Endothelial cell of umbilical vein (primary cell): ENCODE results near the gene XPOT. TPM values are rescaled to one million over a fixed set of nuclear protein-coding genes. Genes with fewer than 3 reads are reported as not detected.

Source experiments
- BruUV-seq: library from RNA; stranded (reverse); fragments of 400-500 nt; replicated peaks from 2 replicates; lab custom pipeline; 2021; lab: Mats Ljungman, UMichigan
- CTCF ChIA-PET: fragments of 300-600, 350-600 bp; sonication (Branson Sonifier 250); formaldehyde crosslinking; loops from one replicate; lab custom pipeline; 2021; ENCODE audit warnings: antibody characterized with exemption, inconsistent platforms; lab: Charles Lee
- POLR2A ChIA-PET: fragments of 300-600, 350-600 bp; sonication (Branson Sonifier 250); formaldehyde crosslinking; loops from one replicate; lab custom pipeline; 2021; ENCODE audit warnings: antibody characterized with exemption, inconsistent platforms; lab: Charles Lee
- DNase-seq: peaks from one replicate; pipeline ENCODE4 v3.0.0-alpha.2; 2011; ENCODE audit warnings: low read depth, low spot score
- FAIRE-seq: peaks from 2 replicates; lab custom pipeline; 2011; peaks lifted over from hg19 to GRCh38; lab: Jason Lieb, UNC
- H2AFZ ChIP-seq: 2 replicates; pipeline ENCODE4 v1.6.0; 2012; ENCODE audit warnings: low read depth, low read length, control low read depth, inconsistent platforms
- H3K27ac ChIP-seq: 2 replicates; pipeline ENCODE4 v1.5.1; 2011; ENCODE audit warnings: low read depth, mild to moderate bottlenecking, control low read depth, low read length, moderate library complexity; ENCODE audit not compliant: insufficient read depth
- H3K27me3 ChIP-seq, 2 experiments: 2 replicates each; pipeline versions ENCODE4 v1.6.0 to v1.6.1; 2011; ENCODE audit warnings: low read length in 2 of 2, mixed read lengths in 1 of 2; ENCODE audit not compliant: control insufficient read depth in 2 of 2, insufficient read depth in 2 of 2
- H3K36me3 ChIP-seq, 2 experiments: 2 replicates in 1 of 2; 3 replicates in 1 of 2; pipeline ENCODE4 v1.5.1; 2011; ENCODE audit warnings: low read length in 2 of 2, mild to moderate bottlenecking in 1 of 2, moderate library complexity in 1 of 2; ENCODE audit not compliant: control insufficient read depth in 2 of 2, insufficient read depth in 2 of 2; ENCODE audit errors: extremely low read depth in 1 of 2
- H3K4me1 ChIP-seq: 3 replicates; pipeline ENCODE4 v1.5.1; 2011; ENCODE audit warnings: mild to moderate bottlenecking, low read length; ENCODE audit not compliant: control insufficient read depth, insufficient read depth; ENCODE audit errors: extremely low read depth
- H3K4me2 ChIP-seq: 2 replicates; pipeline ENCODE4 v1.6.1; 2011; ENCODE audit warnings: low read length, control low read depth, mixed read lengths; ENCODE audit not compliant: insufficient read depth
- H3K4me3 ChIP-seq, 3 experiments: fragments of 200-600 bp in 1 of 3; sonication (generic), shearing (Covaris generic) in 1 of 3; replicated peaks in 1 of 3; 2 replicates each; pipeline ENCODE4 v1.5.1; 2011 to 2016; ENCODE audit warnings: control low read depth in 3 of 3, low read length in 3 of 3, mild to moderate bottlenecking in 2 of 3, inconsistent platforms in 1 of 3, low read depth in 1 of 3, moderate library complexity in 1 of 3; ENCODE audit not compliant: insufficient read depth in 1 of 3
- H3K79me2 ChIP-seq: 2 replicates; pipeline ENCODE4 v1.6.0; 2012; ENCODE audit warnings: low read length, inconsistent platforms; ENCODE audit not compliant: control insufficient read depth, insufficient read depth
- H3K9ac ChIP-seq: replicated peaks from 2 replicates; pipeline ENCODE3; 2011; ENCODE audit warnings: low read length, control low read depth; ENCODE audit not compliant: insufficient read depth; ENCODE audit errors: extremely low read depth
- H3K9me1 ChIP-seq: replicated peaks from 3 replicates; pipeline ENCODE4 v1.6.0; 2011; ENCODE audit warnings: mild to moderate bottlenecking, low read length; ENCODE audit not compliant: control insufficient read depth, insufficient read depth; ENCODE audit errors: extremely low read depth
- H3K9me3 ChIP-seq: replicated peaks from 2 replicates; pipeline ENCODE4 v1.5.1; 2012; ENCODE audit warnings: low read length, inconsistent platforms; ENCODE audit not compliant: control insufficient read depth, insufficient read depth
- H4K20me1 ChIP-seq: replicated peaks from 2 replicates; pipeline ENCODE3; 2011; ENCODE audit warnings: mild to moderate bottlenecking, low read length; ENCODE audit not compliant: control insufficient read depth, insufficient read depth; ENCODE audit errors: extremely low read depth
- CTCF ChIP-seq, 2 donors: IDR thresholded peaks; 1 replicate in 1 of 2; 2 replicates in 1 of 2; pipeline ENCODE4 v1.5.1; 2011; ENCODE audit warnings: low read length in 2 of 2, mild to moderate bottlenecking in 2 of 2, moderate library complexity in 2 of 2, control low read depth in 1 of 2, inconsistent platforms in 1 of 2, low read depth in 1 of 2; ENCODE audit not compliant: insufficient read depth in 1 of 2; ENCODE audit errors: extremely low read depth in 1 of 2
- EZH2 ChIP-seq: IDR thresholded peaks from 2 replicates; pipeline ENCODE4 v1.6.1; 2012; ENCODE audit warnings: borderline replicate concordance, low read depth, mild to moderate bottlenecking, moderate library complexity, low read length, inconsistent platforms; ENCODE audit not compliant: severe bottlenecking
- FOS ChIP-seq: IDR thresholded peaks from 2 replicates; pipeline ENCODE4 v1.6.1; 2011; ENCODE audit warnings: mild to moderate bottlenecking, low read length, moderate library complexity, borderline replicate concordance; ENCODE audit not compliant: insufficient read depth
- GATA2 ChIP-seq: IDR thresholded peaks from 2 replicates; pipeline ENCODE4 v1.7.0; 2011; ENCODE audit warnings: low read depth, mild to moderate bottlenecking, moderate library complexity, mixed read lengths, low read length; ENCODE audit not compliant: insufficient read length, insufficient read depth
- JUN ChIP-seq: IDR thresholded peaks from 2 replicates; pipeline ENCODE4 v1.6.1; 2011; ENCODE audit warnings: borderline replicate concordance, low read depth; ENCODE audit not compliant: insufficient read length, insufficient read depth
- MYC ChIP-seq: IDR thresholded peaks from one replicate; pipeline ENCODE4 v1.6.1; 2011; ENCODE audit warnings: mild to moderate bottlenecking, low read depth, low read length
- POLR2A ChIP-seq: IDR thresholded peaks from 2 replicates; pipeline ENCODE4 v1.6.1; 2012; ENCODE audit warnings: low read depth, mild to moderate bottlenecking, control low read depth, low read length
- POLR2AphosphoS5 ChIP-seq: IDR thresholded peaks from 2 replicates; pipeline ENCODE4 v1.6.1; 2012; ENCODE audit warnings: low read depth, mild to moderate bottlenecking, control low read depth, low read length, moderate library complexity; ENCODE audit not compliant: insufficient read depth
- dilution Hi-C: fragments of 300-500 bp; cut with MboI; formaldehyde crosslinking; loops from one replicate; pipeline ENCODE4 v1.15.0; 2019; ENCODE audit warnings: low sequenced_read_pairs; ENCODE audit not compliant: extremely low pct_ligation_motif_present
- intact Hi-C: fragments of 100-400 bp; cut with micrococcal nuclease; formaldehyde crosslinking; loops from one replicate; pipeline ENCODE4 v1.10.0; 2022
- polyA plus RNA-seq, 4 experiments: library from polyadenylated mRNA; depleted of rRNA in 3 of 4; stranded (reverse) in 3 of 4; unstranded in 1 of 4; fragments of >200 nt; gene quantifications; 2 replicates each; pipeline versions ENCODE4 v1.2.1 to v1.2.3, GENCODE V29; 2011 to 2012; ENCODE audit warnings: missing spikeins in 1 of 4
- total RNA-seq: library from RNA; stranded (reverse); gene quantifications from 2 replicates; pipeline ENCODE4 v1.2.3, GENCODE V29; 2021
- TF ChIP-seq, protein P1 (sequence below): IDR thresholded peaks from 2 replicates; pipeline ENCODE4 v1.6.1; 2011; ENCODE audit not compliant: insufficient read depth, insufficient read length

XPOT gene
- total and polyA plus RNA-seq, 2 donors (not counting 3 experiments of a cell fraction or from before 2014, with no cell fraction given): 21.9 to 88.9 TPM

- Histone ChIP-seq H3K36me3 (peaks cover 7 to 25% of the 10 kb centered on the region in 2 experiments), H2AFZ (no peak overlapping the region), H3K9ac (no peak overlapping the region), H3K27me3 (no peaks in the 10 kb centered on the region), H3K9me3 (no peaks in the 10 kb centered on the region), H3K9me1 (no peaks in the 10 kb centered on the region), H3K79me2 (no peaks in the 10 kb centered on the region), H3K4me2 (no peak overlapping the region), H4K20me1 (no peaks in the 10 kb centered on the region), H3K27ac (no peak overlapping the region), H3K4me1 (no peaks in the 10 kb centered on the region), H3K4me3 (no peak overlapping the region)
- CTCF ChIA-PET: interaction anchor here (0.5 kb wide), 1 partner anchor 49 kb away, joined by 4 read pairs; no protein-coding TSS in a partner anchor
- dilution Hi-C loops (no loop called here), intact Hi-C loops (no loop called here)
- no TSS peak for BruUV-seq
- no peak for DNase-seq
- no peak for FAIRE-seq
- POLR2A ChIA-PET: no interaction called here
- TF ChIP-seq POLR2A (no peak), GATA2 (no peak), MYC (no peak), JUN (no peak), EZH2 (no peak), CTCF (IDR thresholded peaks at IDR 0.05; ENCODE audit: extremely low read depth in 1 of 2, insufficient read depth in 1 of 2, low read depth in 1 of 2, low read length in 2 of 2) (no peak), POLR2AphosphoS5 (no peak), FOS (no peak)
- TF ChIP-seq, protein P1, sequence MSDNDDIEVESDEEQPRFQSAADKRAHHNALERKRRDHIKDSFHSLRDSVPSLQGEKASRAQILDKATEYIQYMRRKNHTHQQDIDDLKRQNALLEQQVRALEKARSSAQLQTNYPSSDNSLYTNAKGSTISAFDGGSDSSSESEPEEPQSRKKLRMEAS: no peak
These were observed 89.3 kb downstream of the XPOT start for GRCh38 chr12:64493513-64493912.
